HuH-7 (cell line): ENCODE data around the gene ADCY3.
"Not testable (repeated sequence)": the region's sequence is repeated elsewhere in the genome, so short reads cannot be mapped to it uniquely, and the experiment has no call there.

Source experiments
- DNase-seq: peaks from one replicate; pipeline ENCODE4 v3.0.0; 2011; ENCODE audit warnings: low spot score

The ADCY3 gene

GRCh38 chr2:24809316-24810007 is 110.6 kb downstream of the ADCY3 start:
- DNase-seq = no peak

- DNase-seq = no peak
These were observed 113.4 kb downstream of the ADCY3 start for GRCh38 chr2:24806661-24807036.

GRCh38 chr2:24805811-24806660 is 114.0 kb downstream of the ADCY3 start:
- DNase-seq = not testable (repeated sequence)

- not testable (repeated sequence) for DNase-seq
These were observed 119.5 kb downstream of the ADCY3 start for GRCh38 chr2:24800487-24800886.

- no peak for DNase-seq
These were observed 122.4 kb downstream of the ADCY3 start for GRCh38 chr2:24797644-24798043.

- DNase-seq = peak; percentile 35
These were observed 126.1 kb downstream of the ADCY3 start for GRCh38 chr2:24793761-24794435.

GRCh38 chr2:24792874-24793760 is 126.9 kb downstream of the ADCY3 start, which contains the start of the genes CENPO and PTRHD1:
Gene CENPO, plus strand, starts transcription at chr2:24793425. Its CDS starts 495 bp downstream, at chr2:24793920.
Gene PTRHD1, minus strand, starts transcription at chr2:24793391. Its CDS starts 14 bp downstream, at chr2:24793377.
- peak; percentile 92 for DNase-seq

- DNase-seq = no peak
These were observed 127.5 kb downstream of the ADCY3 start for GRCh38 chr2:24792542-24792873.

- DNase-seq = no peak
These were observed 128.6 kb downstream of the ADCY3 start for GRCh38 chr2:24791452-24791851.

- DNase-seq = no peak
These were observed 131.2 kb downstream of the ADCY3 start for GRCh38 chr2:24788816-24789215.

- no peak for DNase-seq
These were observed 132.5 kb downstream of the ADCY3 start for GRCh38 chr2:24787532-24787931.

GRCh38 chr2:24785671-24786321 is 134.2 kb downstream of the ADCY3 start:
- DNase-seq = no peak

GRCh38 chr2:24783641-24784040 is 136.4 kb downstream of the ADCY3 start:
- DNase-seq = no peak

GRCh38 chr2:24779116-24779515 is 140.9 kb downstream of the ADCY3 start:
- DNase-seq = no peak

GRCh38 chr2:24774373-24774772 is 145.7 kb downstream of the ADCY3 start:
- DNase-seq = no peak

- no peak for DNase-seq
These were observed 148.1 kb downstream of the ADCY3 start for GRCh38 chr2:24771764-24772586.

- no peak for DNase-seq
These were observed 149.0 kb downstream of the ADCY3 start for GRCh38 chr2:24771061-24771460.
